ENCODE results near the gene ADGRL2.

The ADGRL2 gene

DNA sequence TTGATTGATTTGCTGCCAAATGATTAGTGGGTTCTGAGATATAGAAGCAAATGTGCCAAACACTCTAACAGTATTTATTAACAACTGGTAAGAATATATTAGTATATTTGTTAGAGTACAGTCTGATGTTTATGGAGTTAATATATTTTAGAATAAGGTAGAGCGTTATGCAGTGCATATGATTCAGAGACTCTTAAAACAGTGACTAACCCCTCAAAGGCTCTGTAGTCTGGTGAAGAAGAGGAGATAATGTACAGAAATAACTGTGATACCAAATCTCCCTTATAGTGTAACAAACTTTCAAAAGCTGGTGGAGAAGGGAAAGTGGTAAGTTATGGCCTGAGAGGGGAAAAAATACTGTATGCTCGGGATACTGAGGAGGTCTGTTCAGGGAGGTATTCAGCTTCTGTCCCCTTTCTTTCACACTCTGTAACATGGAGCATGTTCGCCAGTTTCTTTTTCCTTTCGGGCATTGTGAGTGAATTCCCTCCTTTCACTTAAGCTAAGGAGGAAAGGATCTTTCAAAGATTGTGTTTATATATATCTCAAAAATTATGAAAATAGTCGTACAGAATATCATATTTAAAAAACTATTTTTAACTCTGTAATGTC is 121.2 kb downstream of the ADGRL2 start:
- H3K23ac ChIP-seq (ENCODE audit: low read length) = no peak overlapping the region
- no peak overlapping the region for H3K18ac ChIP-seq (ENCODE audit: low read length)
- H2BK5ac ChIP-seq (ENCODE audit: low read depth, low read length, poor library complexity) = no peak overlapping the region
- no peak overlapping the region for H3K9ac ChIP-seq (ENCODE audit: low read length)
- H4K8ac ChIP-seq (ENCODE audit: low read depth, low read length) = no peak overlapping the region
- no peak overlapping the region for H4K12ac ChIP-seq (ENCODE audit: low read depth, low read length)
- no peak overlapping the region for H3K14ac ChIP-seq (ENCODE audit: low read length)
- H3K27me3 ChIP-seq (ENCODE audit: insufficient read depth, low read length) = no peaks in the 10 kb centered on the region
- H2BK120ac ChIP-seq (ENCODE audit: insufficient read depth, low read length, poor library complexity) = no peak overlapping the region
- H3K9me3 ChIP-seq (ENCODE audit: insufficient read depth, low read depth, low read length) = no peaks in the 10 kb centered on the region
- H2AFZ ChIP-seq (ENCODE audit: insufficient read depth, low read length, poor library complexity) = no peak overlapping the region
- no peak overlapping the region for H4K91ac ChIP-seq (ENCODE audit: low read depth, low read length)
- H3K79me2 ChIP-seq (ENCODE audit: control insufficient read depth, insufficient read depth, low read length, poor library complexity) = no peaks in the 10 kb centered on the region
- H3K4me3 ChIP-seq (ENCODE audit: low read depth, low read length) = no peak overlapping the region
- no peak overlapping the region for H3K27ac ChIP-seq (ENCODE audit: low read depth, low read length)
- H2BK12ac ChIP-seq (ENCODE audit: low read length) = no peak overlapping the region
- no peaks in the 10 kb centered on the region for H3K4me1 ChIP-seq (ENCODE audit: control insufficient read depth in 1 of 2, insufficient read depth in 2 of 2, low read length in 2 of 2)
- peaks cover 0 to 1% of the 10 kb centered on the region in 2 experiments for H3K36me3 ChIP-seq (ENCODE audit: control insufficient read depth in 1 of 2, insufficient read depth in 2 of 2, low read length in 2 of 2)
- H2AK5ac ChIP-seq (ENCODE audit: low read length) = no peak overlapping the region
- no peaks in the 10 kb centered on the region for H3K79me1 ChIP-seq (ENCODE audit: low read length)
- WGBS (ENCODE audit: extremely low coverage, insufficient coverage, insufficient read length) = 100% methylated on average over 1 of the region's 5 CpGs
- H3K4ac ChIP-seq (ENCODE audit: low read depth, low read length) = no peak overlapping the region
- H3K4me2 ChIP-seq (ENCODE audit: low read length) = no peak overlapping the region
- no peak for DNase-seq

DNA sequence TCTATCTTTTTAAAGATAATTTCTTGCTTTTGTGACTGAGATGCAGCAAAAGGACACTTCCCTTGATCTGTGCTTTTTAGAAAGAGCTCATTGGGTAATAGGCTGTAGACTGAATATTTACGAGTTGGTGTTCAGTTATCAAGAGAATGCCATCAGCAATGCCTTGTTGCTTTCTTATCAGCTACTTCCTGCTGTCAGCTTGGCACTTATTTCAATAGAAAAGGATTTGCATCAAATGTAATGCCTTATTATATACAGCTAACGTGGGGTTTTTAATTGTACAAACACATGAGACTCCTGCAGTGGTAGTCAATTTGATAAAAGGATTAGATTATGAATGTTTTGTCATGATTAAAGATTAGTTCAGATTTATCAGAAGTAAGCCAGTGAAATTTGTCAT is 122.2 kb downstream of the ADGRL2 start:
- H3K4me3 ChIP-seq (ENCODE audit: low read depth, low read length) = no peak overlapping the region
- H3K4me1 ChIP-seq (ENCODE audit: control insufficient read depth in 1 of 2, insufficient read depth in 2 of 2, low read length in 2 of 2) = no peaks in the 10 kb centered on the region
- H2AK5ac ChIP-seq (ENCODE audit: low read length) = no peak overlapping the region
- H3K4me2 ChIP-seq (ENCODE audit: low read length) = no peak overlapping the region
- no peak overlapping the region for H3K27ac ChIP-seq (ENCODE audit: low read depth, low read length)
- H2AFZ ChIP-seq (ENCODE audit: insufficient read depth, low read length, poor library complexity) = no peak overlapping the region
- no peaks in the 10 kb centered on the region for H3K9me3 ChIP-seq (ENCODE audit: insufficient read depth, low read depth, low read length)
- H3K9ac ChIP-seq (ENCODE audit: low read length) = no peak overlapping the region
- no peak overlapping the region for H4K8ac ChIP-seq (ENCODE audit: low read depth, low read length)
- WGBS (ENCODE audit: extremely low coverage, insufficient coverage, insufficient read length) = no CpG with 5 or more reads among the region's 2 CpGs
- H2BK5ac ChIP-seq (ENCODE audit: low read depth, low read length, poor library complexity) = no peak overlapping the region
- H3K18ac ChIP-seq (ENCODE audit: low read length) = no peak overlapping the region
- H3K14ac ChIP-seq (ENCODE audit: low read length) = no peak overlapping the region
- no peak for DNase-seq
- no peak overlapping the region for H2BK120ac ChIP-seq (ENCODE audit: insufficient read depth, low read length, poor library complexity)
- H3K23ac ChIP-seq (ENCODE audit: low read length) = no peak overlapping the region
- no peak overlapping the region for H2BK12ac ChIP-seq (ENCODE audit: low read length)
- no peaks in the 10 kb centered on the region for H3K27me3 ChIP-seq (ENCODE audit: insufficient read depth, low read length)
- no peaks in the 10 kb centered on the region for H3K79me1 ChIP-seq (ENCODE audit: low read length)
- H4K91ac ChIP-seq (ENCODE audit: low read depth, low read length) = no peak overlapping the region
- H3K4ac ChIP-seq (ENCODE audit: low read depth, low read length) = no peak overlapping the region
- H3K79me2 ChIP-seq (ENCODE audit: control insufficient read depth, insufficient read depth, low read length, poor library complexity) = no peaks in the 10 kb centered on the region
- no peak overlapping the region for H4K12ac ChIP-seq (ENCODE audit: low read depth, low read length)
- peaks cover 0 to 1% of the 10 kb centered on the region in 2 experiments for H3K36me3 ChIP-seq (ENCODE audit: control insufficient read depth in 1 of 2, insufficient read depth in 2 of 2, low read length in 2 of 2)

DNA sequence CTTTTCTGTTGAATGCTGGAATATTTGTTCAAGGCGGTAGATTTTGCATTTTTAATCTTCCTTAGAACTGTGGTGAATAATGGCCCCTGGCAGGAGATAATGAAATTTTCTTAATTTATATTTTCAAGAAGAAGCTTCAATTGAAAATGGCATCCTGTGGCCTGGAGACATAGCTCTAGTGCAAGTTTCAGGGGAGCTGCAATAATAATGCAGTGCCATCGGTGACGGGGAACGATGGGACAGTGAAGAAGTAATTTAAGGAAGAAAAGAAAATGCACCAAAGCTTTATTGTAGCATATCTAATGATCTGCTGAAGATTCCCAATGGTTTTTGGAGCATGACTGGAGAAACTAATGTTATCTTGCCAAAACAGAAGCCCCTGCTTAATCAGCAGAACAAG is 128.4 kb downstream of the ADGRL2 start:
- H3K27me3 ChIP-seq (ENCODE audit: insufficient read depth, low read length) = no peaks in the 10 kb centered on the region
- no peak overlapping the region for H3K4me2 ChIP-seq (ENCODE audit: low read length)
- H3K36me3 ChIP-seq (ENCODE audit: control insufficient read depth in 1 of 2, insufficient read depth in 2 of 2, low read length in 2 of 2) = peaks cover 0 to 2% of the 10 kb centered on the region in 2 experiments
- no peak overlapping the region for H4K12ac ChIP-seq (ENCODE audit: low read depth, low read length)
- H3K18ac ChIP-seq (ENCODE audit: low read length) = no peak overlapping the region
- no CpG with 5 or more reads among the region's 4 CpGs for WGBS (ENCODE audit: extremely low coverage, insufficient coverage, insufficient read length)
- no peak overlapping the region for H2BK120ac ChIP-seq (ENCODE audit: insufficient read depth, low read length, poor library complexity)
- no peak overlapping the region for H4K8ac ChIP-seq (ENCODE audit: low read depth, low read length)
- H3K9me3 ChIP-seq (ENCODE audit: insufficient read depth, low read depth, low read length) = no peaks in the 10 kb centered on the region
- H2BK5ac ChIP-seq (ENCODE audit: low read depth, low read length, poor library complexity) = no peak overlapping the region
- H3K27ac ChIP-seq (ENCODE audit: low read depth, low read length) = no peak overlapping the region
- H3K4me1 ChIP-seq (ENCODE audit: control insufficient read depth in 1 of 2, insufficient read depth in 2 of 2, low read length in 2 of 2) = no peaks in the 10 kb centered on the region
- H2AFZ ChIP-seq (ENCODE audit: insufficient read depth, low read length, poor library complexity) = no peak overlapping the region
- DNase-seq = no peak
- no peak overlapping the region for H3K4me3 ChIP-seq (ENCODE audit: low read depth, low read length)
- no peak overlapping the region for H2BK12ac ChIP-seq (ENCODE audit: low read length)
- no peak overlapping the region for H3K23ac ChIP-seq (ENCODE audit: low read length)
- H4K91ac ChIP-seq (ENCODE audit: low read depth, low read length) = no peak overlapping the region
- no peak overlapping the region for H3K14ac ChIP-seq (ENCODE audit: low read length)
- no peaks in the 10 kb centered on the region for H3K79me2 ChIP-seq (ENCODE audit: control insufficient read depth, insufficient read depth, low read length, poor library complexity)
- H3K4ac ChIP-seq (ENCODE audit: low read depth, low read length) = no peak overlapping the region
- H3K9ac ChIP-seq (ENCODE audit: low read length) = no peak overlapping the region
- no peaks in the 10 kb centered on the region for H3K79me1 ChIP-seq (ENCODE audit: low read length)
- H2AK5ac ChIP-seq (ENCODE audit: low read length) = no peak overlapping the region

DNA sequence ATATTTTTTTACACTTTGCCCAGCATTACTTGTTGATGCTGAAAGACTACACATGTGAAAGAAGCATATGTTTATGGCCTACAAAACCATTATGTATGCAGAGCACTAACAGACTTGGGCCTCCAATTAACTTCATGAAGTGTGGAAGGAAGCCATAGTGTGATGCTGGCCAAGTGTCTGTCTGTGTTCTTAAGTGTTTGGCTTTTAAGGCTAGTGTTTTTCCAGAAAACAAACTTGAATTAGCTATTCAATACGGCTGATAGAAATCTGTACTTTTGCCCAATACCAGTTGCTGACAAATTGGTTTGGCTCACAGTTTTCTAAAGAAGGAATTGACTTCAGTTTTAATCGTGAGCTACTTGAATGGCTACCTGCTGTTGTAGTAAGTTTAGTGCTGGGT is 136.1 kb downstream of the ADGRL2 start:
- Histone ChIP-seq H3K14ac (ENCODE audit: low read length) (no peak overlapping the region), H3K27ac (ENCODE audit: low read depth, low read length) (no peak overlapping the region), H3K27me3 (ENCODE audit: insufficient read depth, low read length) (no peaks in the 10 kb centered on the region), H3K4me1 (ENCODE audit: control insufficient read depth in 1 of 2, insufficient read depth in 2 of 2, low read length in 2 of 2) (no peaks in the 10 kb centered on the region), H2BK120ac (ENCODE audit: insufficient read depth, low read length, poor library complexity) (no peak overlapping the region), H3K9ac (ENCODE audit: low read length) (no peak overlapping the region), H4K91ac (ENCODE audit: low read depth, low read length) (no peak overlapping the region), H3K4me2 (ENCODE audit: low read length) (no peak overlapping the region), H2BK5ac (ENCODE audit: low read depth, low read length, poor library complexity) (no peak overlapping the region), H3K4me3 (ENCODE audit: low read depth, low read length) (no peak overlapping the region), H4K12ac (ENCODE audit: low read depth, low read length) (no peak overlapping the region), H3K79me1 (ENCODE audit: low read length) (no peaks in the 10 kb centered on the region), H3K9me3 (ENCODE audit: insufficient read depth, low read depth, low read length) (no peaks in the 10 kb centered on the region), H4K8ac (ENCODE audit: low read depth, low read length) (no peak overlapping the region), H2AFZ (ENCODE audit: insufficient read depth, low read length, poor library complexity) (no peak overlapping the region), H3K4ac (ENCODE audit: low read depth, low read length) (no peak overlapping the region), H3K79me2 (ENCODE audit: control insufficient read depth, insufficient read depth, low read length, poor library complexity) (no peaks in the 10 kb centered on the region), H2AK5ac (ENCODE audit: low read length) (no peak overlapping the region), H2BK12ac (ENCODE audit: low read length) (no peak overlapping the region), H3K36me3 (ENCODE audit: control insufficient read depth in 1 of 2, insufficient read depth in 2 of 2, low read length in 2 of 2) (peaks cover 0 to 2% of the 10 kb centered on the region in 2 experiments), H3K23ac (ENCODE audit: low read length) (no peak overlapping the region), H3K18ac (ENCODE audit: low read length) (no peak overlapping the region)
- no CpG with 5 or more reads among the region's 2 CpGs for WGBS (ENCODE audit: extremely low coverage, insufficient coverage, insufficient read length)
- no peak for DNase-seq

Data from trophoblast cell (in vitro differentiated cells and primary cell).